Measurements from ENCODE around the gene KSR2. TPM values are rescaled to one million over a fixed set of nuclear protein-coding genes. Genes with fewer than 3 reads are reported as not detected.

KSR2 gene
- polyA plus RNA-seq, 1 experiment, result not detected

GRCh38 chr12:117853600-117853999 is 115.2 kb downstream of the KSR2 start:
- no peak for DNase-seq (ENCODE audit: low read depth)
- H3K36me3 ChIP-seq (ENCODE audit: control insufficient read depth, insufficient read depth, low read length), result no peaks in the 10 kb centered on the region
- TF ChIP-seq, protein P1, sequence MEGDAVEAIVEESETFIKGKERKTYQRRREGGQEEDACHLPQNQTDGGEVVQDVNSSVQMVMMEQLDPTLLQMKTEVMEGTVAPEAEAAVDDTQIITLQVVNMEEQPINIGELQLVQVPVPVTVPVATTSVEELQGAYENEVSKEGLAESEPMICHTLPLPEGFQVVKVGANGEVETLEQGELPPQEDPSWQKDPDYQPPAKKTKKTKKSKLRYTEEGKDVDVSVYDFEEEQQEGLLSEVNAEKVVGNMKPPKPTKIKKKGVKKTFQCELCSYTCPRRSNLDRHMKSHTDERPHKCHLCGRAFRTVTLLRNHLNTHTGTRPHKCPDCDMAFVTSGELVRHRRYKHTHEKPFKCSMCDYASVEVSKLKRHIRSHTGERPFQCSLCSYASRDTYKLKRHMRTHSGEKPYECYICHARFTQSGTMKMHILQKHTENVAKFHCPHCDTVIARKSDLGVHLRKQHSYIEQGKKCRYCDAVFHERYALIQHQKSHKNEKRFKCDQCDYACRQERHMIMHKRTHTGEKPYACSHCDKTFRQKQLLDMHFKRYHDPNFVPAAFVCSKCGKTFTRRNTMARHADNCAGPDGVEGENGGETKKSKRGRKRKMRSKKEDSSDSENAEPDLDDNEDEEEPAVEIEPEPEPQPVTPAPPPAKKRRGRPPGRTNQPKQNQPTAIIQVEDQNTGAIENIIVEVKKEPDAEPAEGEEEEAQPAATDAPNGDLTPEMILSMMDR (IDR thresholded peaks at IDR 0.05; ENCODE audit: insufficient read depth, low read depth, low read length), result no peak
- POLR2A ChIA-PET, result no interaction called here
- no peak overlapping the region for H3K4me3 ChIP-seq (ENCODE audit: low read depth, low read length)
- CTCF ChIA-PET, result interaction anchor here (0.5 to 6.2 kb wide), 6 partner anchors 16 to 904 kb away, joined by 3 to 88 read pairs (median 4); no protein-coding TSS in a partner anchor
- H3K27me3 ChIP-seq (ENCODE audit: control insufficient read depth, insufficient read depth, low read length), result 0 out of 2 replicates have a peak, but pooled peaks cover 2% of the 10 kb centered on the region

DNA sequence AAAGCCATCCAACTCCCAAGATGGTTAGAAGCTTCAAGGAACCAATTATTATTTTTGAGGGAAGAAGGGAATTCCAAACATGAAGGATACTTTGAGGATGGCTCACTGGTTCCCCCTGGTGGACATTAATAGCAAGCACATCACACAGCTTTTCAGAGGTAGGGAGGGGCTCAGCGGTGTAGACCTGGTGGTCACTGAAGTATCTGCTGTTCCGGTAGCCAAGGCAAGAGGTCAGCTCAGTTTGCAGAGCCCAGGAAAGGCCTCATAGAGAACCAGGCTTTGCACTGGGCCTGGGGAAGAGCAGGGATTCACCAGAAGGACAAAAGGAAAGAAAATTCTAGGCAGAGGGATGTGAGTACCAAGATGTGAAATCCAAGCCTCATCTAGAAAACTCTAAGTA is 118.7 kb downstream of the KSR2 start:
- POLR2A ChIA-PET, result no interaction called here
- Histone ChIP-seq H3K27me3 (ENCODE audit: control insufficient read depth, insufficient read depth, low read length) (peaks cover 5% of the 10 kb centered on the region; the same call in 1 of the 2 replicates), H3K4me3 (ENCODE audit: low read depth, low read length) (no peak overlapping the region), H3K36me3 (ENCODE audit: control insufficient read depth, insufficient read depth, low read length) (no peaks in the 10 kb centered on the region)
- no peak for DNase-seq (ENCODE audit: low read depth)
- CTCF ChIA-PET, result interaction anchor here (0.6 to 6.6 kb wide), 35 partner anchors 9 to 649 kb away, joined by 3 to 88 read pairs (median 4); no protein-coding TSS in a partner anchor
- TF ChIP-seq, protein P1 (IDR thresholded peaks at IDR 0.05; ENCODE audit: insufficient read depth, low read depth, low read length), result peak; percentile 90

- TF ChIP-seq, protein P1 (IDR thresholded peaks at IDR 0.05; ENCODE audit: insufficient read depth, low read depth, low read length), result no peak
- ChIA-PET POLR2A (no interaction called here), CTCF (interaction anchor here (6.2 to 6.6 kb wide), 2 partner anchors 10 to 481 kb away, joined by 63 to 88 read pairs; no protein-coding TSS in a partner anchor)
These were observed 121.4 kb downstream of the KSR2 start for GRCh38 chr12:117847371-117847770.

DNA sequence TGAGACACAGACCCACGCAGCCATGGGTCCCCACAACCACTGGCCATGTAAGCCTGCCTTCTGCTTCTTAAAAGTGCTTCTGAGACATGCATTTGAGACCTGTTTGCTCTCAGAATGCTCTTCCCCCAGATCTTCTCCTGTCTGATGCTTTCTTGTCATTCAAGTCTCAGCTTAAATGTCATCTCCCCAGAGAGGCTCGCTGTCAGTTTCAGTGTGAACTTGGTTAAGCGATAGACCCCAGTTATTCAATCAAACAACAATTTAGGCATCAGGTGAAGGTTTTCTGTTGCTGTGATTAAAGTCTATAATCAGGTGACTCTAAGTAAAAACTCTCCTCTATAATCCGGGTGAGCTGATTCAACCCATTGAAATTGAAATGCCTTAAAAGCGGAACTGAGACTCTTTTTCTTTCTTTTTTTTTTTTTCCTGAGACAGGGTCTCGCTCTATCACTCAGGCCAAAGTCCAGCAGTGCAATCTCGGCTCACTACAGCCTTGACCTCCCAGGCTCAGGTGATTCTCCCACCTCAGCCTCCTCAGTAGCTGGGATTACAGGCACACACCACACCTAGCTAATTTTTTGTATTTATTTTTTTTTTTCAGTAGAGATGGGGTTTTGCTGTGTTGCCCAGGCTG is 123.4 kb downstream of the KSR2 start:
- Histone ChIP-seq H3K4me3 (ENCODE audit: low read depth, low read length) (no peak overlapping the region), H3K36me3 (ENCODE audit: control insufficient read depth, insufficient read depth, low read length) (no peaks in the 10 kb centered on the region), H3K27me3 (ENCODE audit: control insufficient read depth, insufficient read depth, low read length) (peaks cover 5% of the 10 kb centered on the region)
- CTCF ChIA-PET, result interaction anchor here (1.2 to 2.2 kb wide), 4 partner anchors 12 to 633 kb away, joined by 3 to 19 read pairs (median 7); no protein-coding TSS in a partner anchor
- POLR2A ChIA-PET, result no interaction called here
- TF ChIP-seq, protein P1 (IDR thresholded peaks at IDR 0.05; ENCODE audit: insufficient read depth, low read depth, low read length), result no peak
- DNase-seq (ENCODE audit: low read depth), result no peak

More at GRCh38 chr12:117847371-117847770, 121.4 kb downstream of the KSR2 start:
- Histone ChIP-seq H3K36me3 (ENCODE audit: control insufficient read depth, insufficient read depth, low read length) (no peaks in the 10 kb centered on the region), H3K4me3 (ENCODE audit: low read depth, low read length) (no peak overlapping the region), H3K27me3 (ENCODE audit: control insufficient read depth, insufficient read depth, low read length) (peaks cover 5% of the 10 kb centered on the region)
- DNase-seq (ENCODE audit: low read depth), result no peak

DNA sequence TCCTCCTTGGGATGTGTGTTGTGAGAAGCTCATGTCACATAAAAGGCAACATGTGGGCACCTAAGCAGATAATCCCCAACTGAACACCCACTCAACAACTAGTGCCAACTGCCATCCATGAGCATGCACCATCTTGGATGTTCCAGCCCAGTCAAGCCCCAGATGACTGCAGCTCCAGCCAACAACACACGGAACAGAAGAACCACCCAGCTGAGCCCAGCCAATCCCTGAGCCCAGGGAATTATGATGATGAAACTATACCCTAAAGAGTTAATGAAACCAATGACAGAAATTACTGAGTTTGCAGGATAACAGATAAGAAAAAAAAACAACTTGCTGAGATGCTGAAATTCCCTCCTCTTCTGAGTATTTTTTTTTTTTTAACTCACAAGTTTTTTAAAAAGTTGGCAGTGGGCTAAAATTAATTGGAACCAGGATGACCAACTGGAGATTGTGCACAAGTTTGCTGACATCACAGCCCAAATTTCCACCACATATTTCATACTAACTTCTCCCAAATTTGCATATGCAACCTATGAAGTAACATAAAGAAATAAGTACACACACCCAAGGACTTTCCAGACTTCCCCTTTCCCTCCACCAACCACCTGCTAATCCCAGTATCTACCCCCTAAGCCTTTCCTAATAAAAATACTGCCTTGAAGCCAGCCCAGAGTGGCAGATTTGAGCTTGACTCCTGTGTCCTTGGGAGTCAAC is 124.5 kb downstream of the KSR2 start:
- ChIA-PET CTCF (interaction anchor here (1.2 to 2.2 kb wide), 3 partner anchors 13 to 632 kb away, joined by 3 to 19 read pairs (median 10); no protein-coding TSS in a partner anchor), POLR2A (no interaction called here)
- DNase-seq (ENCODE audit: low read depth), result no peak
- Histone ChIP-seq H3K27me3 (ENCODE audit: control insufficient read depth, insufficient read depth, low read length) (peaks cover 5% of the 10 kb centered on the region), H3K4me3 (ENCODE audit: low read depth, low read length) (no peak overlapping the region), H3K36me3 (ENCODE audit: control insufficient read depth, insufficient read depth, low read length) (no peaks in the 10 kb centered on the region)
- TF ChIP-seq, protein P1 (IDR thresholded peaks at IDR 0.05; ENCODE audit: insufficient read depth, low read depth, low read length), result no peak

Measured in BJ (cell line).